Measurements from ENCODE around the gene ETV7. TPM values are rescaled to one million over a fixed set of nuclear protein-coding genes. Genes with fewer than 3 reads are reported as not detected.

ETV7 gene
- total RNA-seq, 1 donor: 0.09 TPM

DNA sequence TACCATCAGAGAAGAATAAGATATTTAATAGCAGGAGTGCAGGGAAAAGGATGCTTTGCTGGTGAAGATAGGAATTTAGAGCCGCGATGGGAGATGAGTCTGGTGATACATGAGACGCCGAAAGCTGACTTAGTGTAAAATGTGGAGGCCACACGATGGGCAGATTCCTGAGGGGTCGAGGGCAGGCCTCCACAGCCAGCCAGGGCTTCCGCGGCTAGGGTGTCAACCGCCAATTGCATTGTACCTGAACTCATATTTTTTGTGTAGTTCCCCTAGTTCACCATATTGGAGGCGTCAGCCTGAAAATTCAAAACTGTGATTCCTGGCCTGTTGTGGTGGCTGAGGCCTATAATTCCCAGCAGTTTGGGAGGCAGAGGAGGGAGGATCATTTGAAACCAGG lies 8.5 kb downstream of the ETV7 start:
- H3K4me3 ChIP-seq (ENCODE audit: low read depth, low read length): no peak overlapping the region
- DNase-seq (ENCODE audit: low read depth): no peak
- TF ChIP-seq, protein P1, sequence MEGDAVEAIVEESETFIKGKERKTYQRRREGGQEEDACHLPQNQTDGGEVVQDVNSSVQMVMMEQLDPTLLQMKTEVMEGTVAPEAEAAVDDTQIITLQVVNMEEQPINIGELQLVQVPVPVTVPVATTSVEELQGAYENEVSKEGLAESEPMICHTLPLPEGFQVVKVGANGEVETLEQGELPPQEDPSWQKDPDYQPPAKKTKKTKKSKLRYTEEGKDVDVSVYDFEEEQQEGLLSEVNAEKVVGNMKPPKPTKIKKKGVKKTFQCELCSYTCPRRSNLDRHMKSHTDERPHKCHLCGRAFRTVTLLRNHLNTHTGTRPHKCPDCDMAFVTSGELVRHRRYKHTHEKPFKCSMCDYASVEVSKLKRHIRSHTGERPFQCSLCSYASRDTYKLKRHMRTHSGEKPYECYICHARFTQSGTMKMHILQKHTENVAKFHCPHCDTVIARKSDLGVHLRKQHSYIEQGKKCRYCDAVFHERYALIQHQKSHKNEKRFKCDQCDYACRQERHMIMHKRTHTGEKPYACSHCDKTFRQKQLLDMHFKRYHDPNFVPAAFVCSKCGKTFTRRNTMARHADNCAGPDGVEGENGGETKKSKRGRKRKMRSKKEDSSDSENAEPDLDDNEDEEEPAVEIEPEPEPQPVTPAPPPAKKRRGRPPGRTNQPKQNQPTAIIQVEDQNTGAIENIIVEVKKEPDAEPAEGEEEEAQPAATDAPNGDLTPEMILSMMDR (IDR thresholded peaks at IDR 0.05; ENCODE audit: insufficient read depth, low read length): no peak

DNA sequence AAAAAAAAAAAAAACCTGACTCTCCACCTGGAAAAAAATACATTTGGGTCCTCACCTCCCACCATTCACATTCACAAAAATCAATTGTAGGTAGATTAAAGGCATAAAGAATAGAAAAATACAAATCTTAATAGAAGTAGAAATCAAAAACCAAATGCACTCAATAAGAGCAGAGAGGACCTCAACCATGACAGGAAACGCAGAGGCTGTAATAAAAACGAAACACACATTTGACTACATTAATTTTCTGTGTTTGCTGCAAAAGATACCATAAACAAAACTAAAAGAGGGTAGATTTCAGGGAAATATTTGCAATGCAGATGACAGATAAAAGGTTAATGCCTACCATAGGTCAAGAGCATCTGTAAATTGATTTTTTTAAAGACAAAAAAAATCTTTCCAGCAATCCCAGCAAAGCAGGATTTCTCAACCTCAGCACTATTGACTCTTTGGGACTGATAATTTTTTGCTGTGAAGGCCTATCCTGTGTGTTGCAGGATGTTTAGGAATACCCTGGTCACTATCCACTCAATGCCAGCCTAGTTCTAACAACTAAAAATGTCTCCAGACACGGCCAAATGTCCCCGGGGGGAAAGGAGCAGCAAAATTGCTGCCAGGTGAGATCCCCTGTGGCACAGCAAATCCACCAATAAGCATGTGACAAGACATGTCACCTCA lies 9.1 kb downstream of the ETV7 start:
- H3K4me3 ChIP-seq (ENCODE audit: low read depth, low read length): no peak overlapping the region
- TF ChIP-seq, protein P1 (IDR thresholded peaks at IDR 0.05; ENCODE audit: insufficient read depth, low read length): no peak
- DNase-seq (ENCODE audit: low read depth): no peak

DNA sequence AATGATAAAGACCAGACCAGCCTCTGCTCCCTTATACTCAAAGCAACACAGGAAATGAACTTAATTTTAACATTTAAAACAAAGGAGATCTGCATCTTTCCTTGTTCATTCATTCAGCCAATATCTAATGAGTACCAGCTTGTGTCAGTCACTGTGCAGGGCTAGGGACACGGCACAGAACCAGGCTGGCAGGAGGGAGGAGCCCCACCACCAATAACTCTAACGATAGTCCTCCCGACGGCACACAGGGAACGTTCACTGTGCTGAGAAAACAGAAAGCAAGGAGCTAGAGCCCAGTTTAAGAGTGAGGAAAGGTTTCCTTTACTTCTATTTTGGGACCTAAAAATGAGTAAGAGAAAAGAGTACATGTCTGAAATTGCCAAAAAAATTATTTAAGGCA lies 9.9 kb downstream of the ETV7 start:
- DNase-seq (ENCODE audit: low read depth): no peak
- TF ChIP-seq, protein P1 (IDR thresholded peaks at IDR 0.05; ENCODE audit: insufficient read depth, low read length): no peak
- H3K4me3 ChIP-seq (ENCODE audit: low read depth, low read length): no peak overlapping the region

DNA sequence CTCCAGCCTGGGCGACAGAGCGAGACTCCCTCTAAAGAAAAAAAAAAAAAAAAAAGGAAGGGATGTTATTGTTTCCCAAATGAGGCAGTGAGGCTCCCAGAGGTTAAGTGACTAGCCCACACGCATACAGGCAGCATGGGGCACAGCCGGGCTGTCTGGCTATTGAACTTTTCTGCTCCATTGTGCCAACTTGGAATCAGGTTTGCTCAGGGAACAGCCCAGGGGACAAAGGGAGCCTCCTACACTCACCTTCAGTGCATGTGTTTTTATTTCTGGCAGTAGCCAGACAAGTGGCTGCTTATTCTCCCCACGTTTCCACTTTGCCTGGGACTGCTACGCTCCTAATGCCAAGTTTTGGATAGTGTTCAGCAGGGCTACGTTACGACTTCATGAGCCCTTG lies 10.7 kb downstream of the ETV7 start:
- TF ChIP-seq, protein P1 (IDR thresholded peaks at IDR 0.05; ENCODE audit: insufficient read depth, low read length): no peak
- H3K4me3 ChIP-seq (ENCODE audit: low read depth, low read length): no peak overlapping the region
- no peak for DNase-seq (ENCODE audit: low read depth)

DNA sequence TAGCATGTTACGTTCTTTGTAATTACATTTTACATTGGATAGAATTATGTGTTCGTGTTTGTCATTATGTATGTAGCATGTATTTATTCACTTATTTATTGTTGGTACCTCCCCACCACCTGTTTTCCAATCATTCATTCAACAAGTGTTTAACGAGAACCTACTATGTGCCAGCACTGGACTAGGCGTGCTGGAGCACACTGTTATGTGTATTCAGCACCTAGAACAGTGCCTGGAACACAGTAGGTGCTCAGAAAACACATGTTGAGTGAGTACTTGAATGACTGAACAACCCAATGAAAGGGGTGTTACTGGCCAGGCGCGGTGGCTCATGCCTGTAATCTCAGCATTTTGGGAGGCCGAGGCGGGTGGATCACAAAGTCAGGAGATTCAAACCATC lies 11.3 kb downstream of the ETV7 start:
- no peak overlapping the region for H3K4me3 ChIP-seq (ENCODE audit: low read depth, low read length)

DNA sequence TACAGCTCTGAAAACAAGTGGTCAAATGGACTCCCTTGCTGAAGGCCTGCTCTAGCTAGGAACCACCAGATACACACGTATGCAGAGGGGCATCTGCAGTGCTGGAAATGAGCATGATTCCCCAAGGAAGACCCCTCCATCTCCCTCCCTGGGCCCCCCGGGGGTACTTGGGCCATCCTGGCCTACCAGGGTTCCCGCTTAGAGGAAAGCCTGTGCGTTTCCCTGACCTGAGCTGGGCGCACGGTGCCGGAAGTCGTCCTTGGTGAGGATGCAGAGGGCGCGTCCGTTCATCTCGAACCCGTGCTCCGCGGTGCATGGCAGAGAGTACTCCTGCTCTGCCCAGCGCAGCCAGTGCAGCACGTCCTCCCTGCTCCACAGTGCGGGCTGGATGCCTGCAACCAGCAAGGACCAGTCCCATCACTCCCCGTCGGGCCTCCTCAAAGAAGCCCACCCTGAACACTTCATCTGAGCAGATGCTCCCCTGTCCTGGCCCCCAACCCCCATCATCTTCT lies 11.8 kb downstream of the ETV7 start:
- no peak for DNase-seq (ENCODE audit: low read depth)
- TF ChIP-seq, protein P1 (IDR thresholded peaks at IDR 0.05; ENCODE audit: insufficient read depth, low read length): no peak
- no peak overlapping the region for H3K4me3 ChIP-seq (ENCODE audit: low read depth, low read length)

More for the DNA sequence above, 11.3 kb downstream of the ETV7 start:
- no peak for DNase-seq (ENCODE audit: low read depth)
- TF ChIP-seq, protein P1 (IDR thresholded peaks at IDR 0.05; ENCODE audit: insufficient read depth, low read length): no peak

DNA sequence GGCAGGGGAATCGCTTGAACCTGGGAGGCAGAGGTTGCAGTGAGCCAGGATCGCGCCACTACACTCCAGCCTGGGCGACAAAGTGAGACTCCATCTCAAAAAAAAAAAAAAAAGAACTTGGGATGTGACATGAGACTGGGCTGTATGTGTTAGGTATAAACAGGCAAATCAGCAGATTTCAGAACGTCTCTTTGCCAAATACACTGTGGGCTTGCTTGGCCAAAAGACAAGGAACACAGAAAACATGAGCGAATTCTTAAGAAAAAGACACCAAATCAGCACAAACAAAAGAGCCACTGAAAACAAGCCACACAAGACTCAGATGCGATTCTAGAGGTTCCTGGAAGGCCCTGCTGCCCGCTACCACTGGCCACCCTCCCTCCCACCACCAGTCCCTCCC lies 12.5 kb downstream of the ETV7 start:
- H3K4me3 ChIP-seq (ENCODE audit: low read depth, low read length): no peak overlapping the region
- TF ChIP-seq, protein P1 (IDR thresholded peaks at IDR 0.05; ENCODE audit: insufficient read depth, low read length): no peak
- no peak for DNase-seq (ENCODE audit: low read depth)

Data from fibroblast of the aortic adventitia (primary cell).